ENCODE measurements around the gene CFAP46.

DNA sequence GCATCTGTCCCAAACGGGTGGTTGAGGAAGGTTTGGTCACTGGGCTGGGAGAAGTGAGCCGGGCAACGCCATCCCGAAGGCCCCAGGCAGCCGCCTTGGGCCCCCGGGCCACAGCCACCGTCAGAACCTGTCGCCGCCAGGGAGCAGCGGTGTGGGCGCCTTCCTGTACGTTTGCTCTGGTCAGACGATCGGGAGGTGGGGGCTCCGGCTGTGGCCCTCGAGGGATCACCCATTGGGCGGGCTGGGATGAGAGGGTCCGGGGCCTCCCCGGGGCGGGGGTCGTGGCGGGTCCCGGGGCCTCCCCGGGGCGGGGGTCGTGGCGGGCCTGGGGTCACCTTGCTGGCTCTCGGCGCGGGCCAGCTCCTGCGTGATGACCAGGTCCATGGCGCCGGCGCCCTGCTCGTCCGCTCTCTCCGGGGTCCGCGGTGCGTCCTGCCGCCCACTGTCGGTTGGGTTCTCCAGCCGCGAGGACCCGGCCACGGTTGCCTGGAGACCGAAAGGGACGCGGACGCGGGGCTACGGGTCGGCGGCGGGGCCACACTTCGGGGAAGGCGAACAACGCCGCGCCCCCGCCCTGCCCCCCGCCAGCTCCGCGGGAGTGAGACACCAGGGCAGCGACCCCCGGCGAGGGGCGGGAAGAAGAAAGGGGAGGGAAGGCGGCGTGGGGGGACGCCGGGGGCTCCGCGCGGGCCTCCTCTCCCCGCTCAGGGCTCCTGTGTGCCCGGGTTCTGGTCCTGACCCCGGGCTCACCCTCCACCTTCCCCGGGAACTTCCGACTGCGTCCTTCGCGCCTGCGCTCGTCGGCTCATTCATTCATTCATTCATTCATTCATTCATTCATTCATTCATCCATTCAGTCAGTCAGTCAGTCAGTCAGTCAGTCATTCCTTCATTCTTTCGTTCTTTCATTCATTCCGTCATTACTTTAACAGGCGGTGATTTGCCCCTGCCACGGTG lies at the start of gene CFAP46:
- no peak for TF ChIP-seq CTCF (conservative IDR thresholded peaks at IDR 0.05 in 1 of 2, IDR thresholded peaks at IDR 0.05 in 1 of 2; ENCODE audit: extremely low read depth in 1 of 2, insufficient read depth in 1 of 2, low read depth in 1 of 2, low read length in 2 of 2)
- TF ChIP-seq EZH2 (IDR thresholded peaks at IDR 0.05; ENCODE audit: borderline replicate concordance, low read length): no peak
